ENCODE data around the gene NARS2.
"Not testable (repeated sequence)": the region's sequence is repeated elsewhere in the genome, so short reads cannot be mapped to it uniquely, and the experiment has no call there.

NARS2 gene

GRCh38 chr11:78573681-78574080 is 983 bp downstream of the NARS2 start:
- DNase-seq = no peak

GRCh38 chr11:78573271-78573670 is 1.4 kb downstream of the NARS2 start:
- no peak for DNase-seq

- no peak for DNase-seq
These were observed 2.3 kb downstream of the NARS2 start for GRCh38 chr11:78572394-78572793.

GRCh38 chr11:78570031-78570430 is 4.6 kb downstream of the NARS2 start:
- no peak for DNase-seq

GRCh38 chr11:78567209-78567608 is 7.5 kb downstream of the NARS2 start:
- no peak for DNase-seq

- no peak for DNase-seq
These were observed 9.9 kb downstream of the NARS2 start for GRCh38 chr11:78564490-78565467.

GRCh38 chr11:78564037-78564436 is 10.6 kb downstream of the NARS2 start:
- DNase-seq = not testable (repeated sequence)

GRCh38 chr11:78563090-78563489 is 11.6 kb downstream of the NARS2 start:
- DNase-seq = not testable (repeated sequence)

- no peak for DNase-seq
These were observed 12.3 kb downstream of the NARS2 start for GRCh38 chr11:78562398-78562797.

GRCh38 chr11:78560826-78561484 is 13.7 kb downstream of the NARS2 start:
- no peak for DNase-seq

- DNase-seq = no peak
These were observed 14.5 kb downstream of the NARS2 start for GRCh38 chr11:78560153-78560552.

- no peak for DNase-seq
These were observed 17.4 kb downstream of the NARS2 start for GRCh38 chr11:78557236-78557635.

- DNase-seq = no peak
These were observed 19.1 kb downstream of the NARS2 start for GRCh38 chr11:78555592-78555991.

- DNase-seq = no peak
These were observed 21.8 kb downstream of the NARS2 start for GRCh38 chr11:78552881-78553280.

GRCh38 chr11:78552139-78552538 is 22.5 kb downstream of the NARS2 start:
- not testable (repeated sequence) for DNase-seq

GRCh38 chr11:78551066-78551465 is 23.6 kb downstream of the NARS2 start:
- no peak for DNase-seq

- DNase-seq = no peak
These were observed 24.8 kb downstream of the NARS2 start for GRCh38 chr11:78549624-78550409.

GRCh38 chr11:78548911-78549590 is 25.6 kb downstream of the NARS2 start:
- DNase-seq = no peak

GRCh38 chr11:78547931-78548705 is 26.5 kb downstream of the NARS2 start:
- no peak for DNase-seq

GRCh38 chr11:78542007-78542406 is 32.7 kb downstream of the NARS2 start:
- DNase-seq = no peak

- no peak for DNase-seq
These were observed 33.1 kb downstream of the NARS2 start for GRCh38 chr11:78541537-78541936.

GRCh38 chr11:78540256-78540655 is 34.4 kb downstream of the NARS2 start:
- DNase-seq = no peak
